RWPE1 (cell line): ENCODE results near the gene AQP12A.
"Not testable (repeated sequence)": the region's sequence is repeated elsewhere in the genome, so short reads cannot be mapped to it uniquely, and the experiment has no call there.

Experiments
- CTCF ChIA-PET: fragments of 350-600 bp; sonication (Branson Sonifier 250); formaldehyde crosslinking; extraction: SDS; loops from one replicate; lab custom pipeline; 2021; lab: Yijun Ruan, JAX
- POLR2A ChIA-PET: fragments of 400-600 bp; formaldehyde crosslinking; extraction: SDS; loops from one replicate; lab custom pipeline; 2020; ENCODE audit warnings: antibody characterized with exemption; ENCODE audit not compliant: low non-redundant PET; lab: Yijun Ruan, JAX
- DNase-seq: peaks from one replicate; pipeline ENCODE4 v3.0.0; 2012; ENCODE audit warnings: low spot score
- H3K27ac ChIP-seq: fragments of 450-650 bp; 2 replicates; pipeline ENCODE4 v1.5.1; 2017
- CTCF ChIP-seq: fragments of 450-650 bp; conservative IDR thresholded peaks from 2 replicates; pipeline ENCODE4 v1.5.1; 2017; ENCODE audit warnings: low read depth, mild to moderate bottlenecking

Gene AQP12A

GRCh38 chr2:240695593-240695992 is 3.9 kb downstream of the AQP12A start:
- H3K27ac ChIP-seq, DNase-seq, POLR2A ChIA-PET, CTCF ChIA-PET: not testable (repeated sequence)

- DNase-seq, POLR2A ChIA-PET, H3K27ac ChIP-seq, CTCF ChIA-PET: not testable (repeated sequence)
These were observed 4.8 kb downstream of the AQP12A start for GRCh38 chr2:240696469-240696868.

- DNase-seq, H3K27ac ChIP-seq, CTCF ChIA-PET, POLR2A ChIA-PET: not testable (repeated sequence)
These were observed 7.3 kb downstream of the AQP12A start for GRCh38 chr2:240698852-240699561.

- CTCF ChIA-PET, result interaction anchor here (0.6 kb wide), 1 partner anchor 1593 kb away, joined by 3 read pairs; no protein-coding TSS in a partner anchor
- H3K27ac ChIP-seq, POLR2A ChIA-PET, DNase-seq: not testable (repeated sequence)
These were observed 8.2 kb downstream of the AQP12A start for GRCh38 chr2:240699835-240700234.

GRCh38 chr2:240700616-240701015 is 8.9 kb downstream of the AQP12A start:
- CTCF ChIA-PET, POLR2A ChIA-PET: not testable (repeated sequence)

GRCh38 chr2:240701091-240701735 is 9.5 kb downstream of the AQP12A start:
- DNase-seq, result no peak
- POLR2A ChIA-PET, result no interaction called here
- no peak for TF ChIP-seq CTCF
- CTCF ChIA-PET, result no interaction called here
- H3K27ac ChIP-seq, result no peak overlapping the region

More at GRCh38 chr2:240700616-240701015, 8.9 kb downstream of the AQP12A start:
- not testable (repeated sequence) for DNase-seq, H3K27ac ChIP-seq

GRCh38 chr2:240701736-240702639 is 10.3 kb downstream of the AQP12A start:
- no peak for DNase-seq
- ChIA-PET POLR2A (no interaction called here), CTCF (no interaction called here)
- no peak overlapping the region for H3K27ac ChIP-seq
- no peak for TF ChIP-seq CTCF

GRCh38 chr2:240702640-240703011 is 11.0 kb downstream of the AQP12A start:
- H3K27ac ChIP-seq, result no peak overlapping the region
- ChIA-PET POLR2A (no interaction called here), CTCF (interaction anchor here (0.7 kb wide), 1 partner anchor 39 kb away, joined by 3 read pairs; no protein-coding TSS in a partner anchor)
- no peak for TF ChIP-seq CTCF
- DNase-seq, result no peak
